Embryonic facial prominence (tissue), 1 donor: ENCODE measurements around the gene PTP4A1.
"Not testable (repeated sequence)": the region's sequence is repeated elsewhere in the genome, so short reads cannot be mapped to it uniquely, and the experiment has no call there.

Experiments used
- DNase-seq: peaks from one replicate; pipeline ENCODE4 v3.0.0-alpha.2; 2016; ENCODE audit errors: extremely low spot score

PTP4A1 gene

DNA sequence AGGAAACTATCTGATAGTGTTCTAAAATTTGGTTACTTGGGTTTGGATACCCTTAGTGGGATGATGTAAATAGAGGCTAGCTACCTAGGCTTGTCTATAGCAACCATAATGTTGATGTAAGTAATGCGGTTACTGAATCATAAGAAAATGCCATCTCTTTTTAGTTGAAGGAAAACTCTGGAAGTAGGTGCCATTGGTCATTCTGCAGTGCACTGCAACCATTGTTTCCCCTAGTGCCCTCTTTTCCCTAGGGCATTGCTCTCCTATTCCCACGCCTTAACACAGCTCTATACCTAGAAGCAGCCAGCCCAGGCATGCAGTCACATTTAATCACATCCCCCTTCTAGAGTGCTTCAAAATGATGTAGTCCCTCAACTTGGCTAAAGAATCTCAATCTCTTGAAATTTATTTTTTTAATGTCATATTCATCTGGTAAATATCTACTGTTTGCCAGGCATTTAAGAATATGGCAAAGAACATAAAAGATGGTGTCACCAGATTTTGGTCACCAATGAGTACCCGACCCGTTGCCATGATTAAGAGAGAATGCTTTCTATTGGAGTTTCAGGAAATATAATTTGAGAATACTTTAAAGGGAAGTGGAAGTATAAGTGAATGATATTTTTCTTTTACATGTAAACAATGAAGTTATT lies 10.4 kb downstream of the PTP4A1 start:
- DNase-seq = no peak

DNA sequence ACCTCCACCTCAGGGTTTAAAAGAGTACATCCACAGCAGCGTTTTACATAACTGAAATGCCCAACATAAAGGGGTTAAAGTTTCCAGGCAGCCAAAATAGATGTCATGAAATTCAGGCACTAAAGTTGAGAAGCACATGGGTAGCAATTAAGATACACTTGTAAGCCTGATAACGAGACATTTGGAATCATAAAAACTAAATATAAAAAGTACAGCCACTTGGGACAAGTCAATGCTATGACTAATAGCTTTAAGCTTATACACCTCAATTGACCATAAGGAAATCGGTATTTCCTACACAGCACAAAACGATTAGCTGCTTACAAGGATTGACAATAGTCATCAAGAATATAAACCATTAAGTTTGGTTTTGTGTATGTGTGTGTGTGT lies 11.8 kb downstream of the PTP4A1 start:
- DNase-seq = no peak

DNA sequence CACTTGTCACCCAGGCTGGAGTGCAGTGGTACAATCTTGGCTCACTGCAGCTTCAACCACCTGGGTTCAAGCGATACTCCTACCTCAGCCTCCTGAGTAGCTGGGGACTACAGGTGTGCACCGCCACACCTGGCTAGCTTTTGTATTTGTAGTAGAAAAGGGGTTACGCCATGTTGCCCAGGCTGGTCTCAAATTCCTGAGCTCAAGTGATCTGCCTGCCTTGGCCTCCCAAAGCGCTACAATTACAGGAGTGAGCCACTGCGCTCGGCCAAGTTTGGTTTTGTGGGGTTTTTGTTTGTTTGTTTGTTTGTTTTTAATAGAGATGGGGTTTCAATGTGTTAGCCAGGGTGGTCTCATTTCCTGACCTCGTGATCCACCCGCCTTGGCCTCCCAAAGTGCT lies 12.3 kb downstream of the PTP4A1 start:
- DNase-seq = no peak

DNA sequence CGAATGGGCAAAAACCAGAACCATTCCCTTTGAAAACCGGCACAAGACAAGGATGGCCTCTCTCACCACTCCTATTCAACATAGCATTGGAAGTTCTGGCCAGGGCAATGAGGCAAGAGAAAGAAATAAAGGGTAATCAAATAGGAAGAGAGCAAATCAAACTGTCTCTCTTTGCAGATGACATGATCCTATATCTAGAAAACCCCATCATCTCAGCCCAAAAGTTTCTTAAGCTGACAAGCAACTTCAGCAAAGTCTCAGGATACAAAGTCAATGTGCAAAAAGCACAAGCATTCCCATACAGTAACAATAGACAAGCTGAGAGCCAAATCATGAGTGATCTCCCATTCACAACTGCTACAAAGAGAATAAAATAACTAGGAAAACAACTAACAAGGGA lies 13.4 kb downstream of the PTP4A1 start:
- not testable (repeated sequence) for DNase-seq

DNA sequence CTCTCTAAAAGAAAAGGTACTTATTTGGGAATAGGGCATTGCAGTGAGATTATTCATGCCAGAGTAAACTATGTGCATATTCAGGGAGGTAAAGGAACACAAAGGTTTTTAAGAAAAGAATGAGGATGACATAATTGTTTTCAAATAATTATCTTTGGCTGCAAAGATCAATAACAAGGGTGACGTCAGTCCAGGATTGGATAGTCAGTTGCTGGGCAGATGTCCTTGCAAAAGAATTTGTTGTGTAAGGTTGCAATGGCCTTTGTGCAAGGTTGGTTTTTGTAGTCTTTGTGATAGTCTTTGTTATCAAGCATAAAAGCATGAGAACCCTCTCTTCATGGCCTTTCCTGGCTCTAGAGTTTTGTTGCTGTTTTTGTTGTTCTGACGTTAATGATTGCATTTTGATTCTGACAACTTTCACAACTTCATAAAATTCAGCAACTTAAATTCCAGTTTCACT lies 17.7 kb downstream of the PTP4A1 start:
- no peak for DNase-seq

DNA sequence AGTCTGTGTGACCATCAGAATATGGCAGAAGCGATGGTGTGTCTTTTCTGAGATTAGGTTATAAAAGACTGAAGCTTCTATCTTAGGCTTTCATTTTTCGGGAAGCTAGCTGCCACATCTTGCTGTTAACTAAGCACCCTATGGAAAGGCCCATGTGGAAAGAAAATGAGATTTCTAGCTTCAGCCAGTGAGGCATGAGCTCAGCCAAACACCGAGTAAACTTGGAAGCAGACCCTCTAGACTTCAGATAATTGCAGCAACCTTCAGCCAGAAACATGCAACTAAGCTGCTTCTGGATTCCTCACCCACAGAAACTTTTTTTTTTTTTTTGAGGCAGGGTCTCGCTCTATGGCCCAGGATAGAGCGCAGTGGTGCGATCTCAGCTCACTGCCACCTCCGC lies 20.6 kb downstream of the PTP4A1 start:
- DNase-seq = no peak

DNA sequence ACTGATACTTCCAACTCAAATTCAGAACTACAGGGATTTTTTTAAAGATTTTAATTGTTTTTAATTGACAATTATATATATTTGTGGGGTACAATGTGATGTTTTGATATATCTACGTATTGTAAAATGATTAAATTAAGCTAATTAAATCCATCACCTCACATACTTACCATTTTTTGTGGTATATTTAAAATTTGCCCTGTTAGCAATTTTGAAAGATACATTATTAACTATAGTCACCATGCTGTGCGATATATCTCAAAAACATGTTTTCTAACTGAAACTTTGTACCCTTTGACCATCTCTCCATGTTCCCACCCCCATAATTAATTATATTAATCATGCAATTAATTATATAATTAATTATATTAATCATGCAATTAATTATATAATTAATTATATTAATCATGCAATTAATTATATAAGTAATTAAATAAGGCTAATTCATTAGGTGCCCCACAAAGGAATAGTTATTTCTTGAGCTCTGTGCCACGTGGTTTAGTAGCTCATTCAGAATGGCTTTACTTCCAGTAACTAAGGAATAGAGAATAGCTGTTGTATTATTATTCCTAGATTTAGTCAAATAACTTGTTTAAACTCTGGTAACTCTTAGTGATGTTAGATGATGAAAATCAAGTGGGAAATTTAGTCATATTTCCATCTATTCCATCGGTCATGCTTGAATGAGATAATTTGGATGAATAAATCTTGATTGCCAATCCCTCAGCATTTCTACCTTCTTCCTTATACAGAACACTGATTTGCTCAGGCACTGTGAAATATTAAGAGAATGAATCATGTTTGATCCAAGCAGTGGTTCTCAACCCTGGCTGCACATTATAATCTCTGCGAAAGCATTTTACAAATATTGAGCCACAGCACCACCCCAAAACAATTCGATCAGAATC lies 25.1 kb downstream of the PTP4A1 start:
- no peak for DNase-seq

DNA sequence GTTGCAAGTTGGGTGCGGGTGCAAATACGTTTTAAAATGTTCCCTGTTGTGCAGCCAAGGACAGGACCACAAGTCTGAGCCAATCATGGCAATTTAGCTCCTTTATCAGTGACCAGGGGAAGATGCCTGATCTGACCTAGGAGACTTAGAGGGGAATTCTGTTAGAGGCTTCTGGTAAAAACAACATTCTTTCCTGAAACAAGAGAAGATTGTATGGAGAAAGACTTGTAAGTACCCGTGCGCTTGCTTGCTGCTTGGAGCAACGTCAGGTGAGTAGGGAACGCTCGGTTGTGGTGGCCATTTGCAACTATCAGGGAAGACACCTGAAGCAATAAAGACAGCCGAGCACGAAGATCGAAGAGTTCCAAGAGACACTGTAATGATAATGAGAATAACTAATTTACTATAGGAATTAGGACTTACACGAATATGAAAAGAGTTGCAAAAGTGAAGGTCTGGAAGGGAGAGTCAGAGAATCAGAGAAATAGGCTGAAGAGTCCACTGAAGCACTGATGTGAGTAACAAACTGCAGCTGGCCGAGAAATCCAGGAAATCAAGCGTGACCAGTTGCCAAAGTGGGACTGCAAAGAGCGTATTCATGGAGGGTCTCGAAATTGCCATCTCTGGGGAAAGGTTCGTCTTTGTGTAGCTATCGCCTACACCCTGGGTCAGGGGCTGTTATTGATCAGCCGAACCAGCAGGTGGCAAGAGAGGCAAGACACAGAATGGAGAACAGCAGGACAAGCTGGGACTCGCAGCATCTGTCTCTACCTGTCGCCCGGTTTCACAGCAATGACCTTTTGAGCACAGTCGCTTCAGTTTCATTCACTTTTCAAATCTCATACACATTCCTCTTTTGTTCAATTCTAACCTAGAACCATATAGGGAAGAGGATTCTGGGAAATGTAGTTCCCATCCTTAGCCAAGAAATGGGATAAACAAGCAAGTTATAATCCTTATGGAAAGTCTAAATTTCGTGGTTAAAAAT lies 26.1 kb downstream of the PTP4A1 start:
- DNase-seq = peak; percentile 68

DNA sequence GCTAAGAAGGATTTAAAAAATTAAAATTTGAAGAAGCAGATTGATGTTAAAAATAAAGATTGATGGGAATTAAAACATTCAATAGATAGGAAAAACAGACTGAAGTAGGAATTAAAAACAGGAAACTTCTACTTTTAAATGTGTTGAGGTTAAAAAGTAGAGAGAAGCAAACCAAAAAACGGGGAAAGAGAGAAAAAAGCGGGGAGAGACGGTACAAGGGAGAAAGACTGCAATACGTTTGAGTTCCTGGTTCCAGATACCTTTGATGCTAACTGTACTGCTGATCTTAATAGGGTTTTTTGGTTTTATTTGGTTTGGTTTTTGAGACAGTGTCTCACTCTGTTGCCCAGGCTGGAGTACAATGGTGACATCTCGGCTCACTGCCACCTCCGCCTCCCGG lies 27.0 kb downstream of the PTP4A1 start:
- DNase-seq = no peak

DNA sequence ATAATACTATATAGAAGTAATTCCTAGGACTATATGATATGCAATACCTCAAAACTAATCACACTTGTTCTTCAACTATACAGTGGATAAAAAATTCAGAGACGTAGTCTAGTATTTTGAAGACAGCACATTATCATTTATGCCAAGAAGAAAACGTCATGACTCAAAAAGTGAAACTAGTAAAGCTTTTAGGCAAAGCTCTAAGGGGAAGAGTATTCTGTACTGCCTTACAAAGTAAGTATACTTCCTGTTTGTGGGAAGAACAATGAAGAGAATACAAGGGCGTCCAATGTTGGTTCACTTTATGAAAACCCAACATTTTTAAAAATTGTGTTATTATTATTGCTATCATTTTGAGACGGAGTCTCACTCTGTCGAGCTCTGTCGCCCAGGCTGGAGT lies 27.9 kb downstream of the PTP4A1 start:
- no peak for DNase-seq

DNA sequence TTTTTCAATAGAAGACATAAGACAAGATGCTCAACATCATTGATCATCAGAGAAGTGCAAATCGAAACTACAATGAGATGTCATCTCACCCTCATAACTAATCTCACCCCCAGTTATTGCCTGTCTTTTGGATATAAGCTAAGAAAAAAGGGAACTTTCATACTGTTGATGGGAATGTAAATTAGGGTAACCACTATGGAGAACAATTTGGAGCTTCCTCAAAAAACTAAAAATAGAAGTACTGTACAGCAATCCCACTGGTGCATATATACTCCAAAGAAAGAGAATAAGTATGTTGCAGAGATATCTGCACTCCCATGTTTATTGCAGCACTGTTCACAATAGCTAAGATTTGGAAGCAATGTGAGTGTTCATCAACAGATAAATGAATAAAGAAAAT lies 37.0 kb downstream of the PTP4A1 start:
- no peak for DNase-seq

DNA sequence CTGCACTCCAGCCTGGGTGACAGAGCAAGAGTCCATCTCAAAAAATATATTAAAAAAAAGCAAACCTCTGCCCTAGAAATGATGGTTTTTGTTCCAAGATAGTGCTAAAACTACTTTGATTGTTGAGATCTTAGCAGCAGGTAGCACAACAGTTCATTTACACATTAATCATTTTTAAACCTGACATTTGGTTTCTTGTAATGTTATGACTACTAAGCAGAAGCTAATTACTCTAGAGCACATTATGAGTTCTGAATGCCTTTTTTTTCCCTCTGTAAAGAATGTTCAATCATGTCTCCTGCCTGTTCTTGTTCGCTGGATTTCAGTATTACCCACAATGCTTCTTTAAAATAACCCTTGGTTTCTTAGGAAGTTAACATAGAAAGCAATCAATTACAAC lies 38.7 kb downstream of the PTP4A1 start:
- no peak for DNase-seq

DNA sequence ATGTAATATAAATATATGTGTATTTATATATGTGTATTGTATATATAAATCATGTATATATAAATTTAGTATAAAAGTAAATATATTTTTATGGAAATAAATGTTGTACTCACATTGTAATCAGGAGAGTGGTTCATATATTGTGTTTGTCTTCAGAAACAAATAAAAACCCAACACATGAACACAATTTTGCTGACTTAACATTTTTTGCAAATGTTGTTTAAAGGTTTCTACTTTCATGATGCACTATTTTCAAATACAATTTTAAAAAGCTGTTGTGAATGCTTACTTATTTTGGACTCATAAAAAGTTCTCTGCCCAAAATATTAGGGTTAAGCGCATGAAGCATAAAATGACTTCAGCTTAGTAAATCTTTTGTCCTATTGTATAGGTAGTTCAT lies 39.3 kb downstream of the PTP4A1 start:
- no peak for DNase-seq

DNA sequence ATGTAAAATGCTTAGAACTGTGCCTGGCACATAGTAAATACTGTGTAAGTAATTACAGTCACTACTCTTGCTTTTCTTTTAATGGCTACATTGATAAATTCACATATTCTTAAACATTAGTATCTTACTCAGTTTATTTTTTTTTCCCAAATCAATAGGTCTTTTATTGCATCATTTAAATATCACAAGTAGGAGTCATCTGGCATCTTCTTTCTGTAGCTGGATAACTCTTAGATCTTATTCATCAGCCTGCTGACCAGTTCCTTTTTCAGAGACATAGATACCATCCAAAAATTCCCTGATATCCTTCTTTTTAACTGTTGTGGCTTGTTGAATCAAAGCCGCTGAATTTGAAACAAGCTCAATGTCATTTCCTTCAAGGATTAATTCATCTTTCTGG lies 43.3 kb downstream of the PTP4A1 start:
- DNase-seq = no peak
